ENCODE data around the gene ATL2. TPM values are rescaled to one million over a fixed set of nuclear protein-coding genes. Genes with fewer than 3 reads are reported as not detected.

The ATL2 gene
- total RNA-seq, 1 experiment from 2014 or later = 66.7 TPM

DNA sequence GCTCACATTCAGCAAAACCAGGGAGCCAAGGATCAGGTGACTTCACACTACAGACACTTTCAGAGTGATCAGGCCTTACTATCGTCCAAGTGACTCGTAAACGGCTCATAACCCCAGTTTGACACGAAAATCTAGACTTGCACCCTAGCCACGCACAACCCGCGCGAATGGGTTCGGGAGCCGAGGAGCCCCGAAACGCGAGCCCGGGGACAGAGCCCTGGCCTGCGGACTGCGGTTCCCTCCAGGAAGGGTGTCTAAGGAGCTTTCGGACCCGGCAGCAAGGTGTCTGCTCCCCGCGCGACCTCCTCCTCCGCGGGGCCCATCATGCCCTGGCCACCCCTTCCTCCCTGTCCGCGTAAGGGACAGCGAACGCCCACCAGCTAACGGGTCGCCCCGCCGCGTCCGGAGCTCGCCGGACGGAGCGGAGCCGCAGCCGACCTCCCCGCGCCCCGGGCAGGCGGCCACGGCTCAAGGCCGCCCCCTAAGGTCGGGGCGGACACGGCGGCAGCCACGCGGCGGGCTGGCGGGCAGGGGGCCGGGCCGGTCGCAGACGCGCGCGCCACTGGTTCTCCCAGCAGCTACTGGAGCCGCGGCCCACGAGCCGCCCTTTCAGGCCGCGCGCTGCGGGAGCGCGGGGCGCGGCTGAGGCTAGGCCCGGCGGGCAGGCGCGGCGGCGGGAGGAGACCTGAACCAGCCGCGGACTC is 575 bp downstream of the ATL2 start:
- H3K9me3 Mint-ChIP-seq = no peaks in the 10 kb centered on the region; a peak in 1 of 5 replicates
- peak overlapping the region; percentile 30 to 87 (median 55); a peak in 3 of 7 replicates for H3K27ac Mint-ChIP-seq
- no peaks in the 10 kb centered on the region for H3K27me3 Mint-ChIP-seq (ENCODE audit: low read depth)
- Histone ChIP-seq H3K27ac (ENCODE audit: insufficient read length, low read depth, low read length) (no peak overlapping the region), H4K5ac (ENCODE audit: insufficient read length, low read depth, low read length) (no peak overlapping the region), H3K9ac (ENCODE audit: extremely low read depth, insufficient read length, low read length) (peak overlapping the region; percentile 93), H2BK120ac (ENCODE audit: low read depth, low read length, poor library complexity, severe bottlenecking) (no peak overlapping the region), H2BK20ac (ENCODE audit: low read depth, low read length, poor library complexity, severe bottlenecking) (no peak overlapping the region), H3K18ac (ENCODE audit: insufficient read length, low read depth, low read length) (peak overlapping the region; percentile 87), H3K79me1 (ENCODE audit: insufficient read depth, low read depth, low read length, poor library complexity, severe bottlenecking) (peaks cover under 1% of the 10 kb centered on the region), H3T11ph (ENCODE audit: low read length) (no peak overlapping the region), H3K79me2 (ENCODE audit: insufficient read depth, low read length) (peaks cover 40% of the 10 kb centered on the region; the same call in 1 of the 2 replicates), H4K91ac (ENCODE audit: insufficient read length, low read depth, low read length) (no peak overlapping the region), H3K27me3 (ENCODE audit: insufficient read depth, low read length) (no peaks in the 10 kb centered on the region), H2AK5ac (ENCODE audit: insufficient read length, low read length) (no peak overlapping the region), H3K9me3 (ENCODE audit: control insufficient read depth, low read depth, low read length) (no peaks in the 10 kb centered on the region), H3K4ac (ENCODE audit: low read depth, low read length) (no peak overlapping the region), H3K23me2 (ENCODE audit: insufficient read length, low read depth, low read length, poor library complexity, severe bottlenecking) (peaks cover 11% of the 10 kb centered on the region), H3K14ac (ENCODE audit: insufficient read depth, low read length) (peak overlapping the region; percentile 100), H2BK12ac (ENCODE audit: insufficient read length, low read depth, low read length) (no peak overlapping the region), H4K20me1 (ENCODE audit: control insufficient read depth, insufficient read depth, insufficient read length) (no peaks in the 10 kb centered on the region), H4K8ac (replicated peaks; ENCODE audit: insufficient read length, low read depth, low read length) (no peak overlapping the region), H3K4me1 (ENCODE audit: insufficient read depth, low read length) (0 out of 2 replicates have a peak, but pooled peaks cover 2% of the 10 kb centered on the region), H2BK15ac (ENCODE audit: low read depth, low read length) (no peak overlapping the region), H2BK5ac (ENCODE audit: insufficient read length, low read length) (no peak overlapping the region), H3K23ac (ENCODE audit: insufficient read length, low read depth, low read length) (no peak overlapping the region), H2AFZ (ENCODE audit: low read length) (no peak overlapping the region), H3K4me2 (ENCODE audit: insufficient read depth, insufficient read length, low read length) (peak overlapping the region; percentile 92), H3K56ac (ENCODE audit: insufficient read length, low read depth, low read length) (no peak overlapping the region)
- H3K4me1 Mint-ChIP-seq = peaks cover 32 to 41% of the 10 kb centered on the region in 2 experiments
- peak; percentile 55 for DNase-seq
- WGBS (ENCODE audit: extremely low coverage, insufficient read length, low lambda C conversion rate) = no CpG with 5 or more reads among the region's 80 CpGs
- peaks cover 0 to 8% (median 0%) of the 10 kb centered on the region in 3 experiments; a peak in 2 of 7 replicates for H3K36me3 Mint-ChIP-seq (ENCODE audit: insufficient read depth in 1 of 3, low read depth in 3 of 3)
- TF ChIP-seq, protein P1, sequence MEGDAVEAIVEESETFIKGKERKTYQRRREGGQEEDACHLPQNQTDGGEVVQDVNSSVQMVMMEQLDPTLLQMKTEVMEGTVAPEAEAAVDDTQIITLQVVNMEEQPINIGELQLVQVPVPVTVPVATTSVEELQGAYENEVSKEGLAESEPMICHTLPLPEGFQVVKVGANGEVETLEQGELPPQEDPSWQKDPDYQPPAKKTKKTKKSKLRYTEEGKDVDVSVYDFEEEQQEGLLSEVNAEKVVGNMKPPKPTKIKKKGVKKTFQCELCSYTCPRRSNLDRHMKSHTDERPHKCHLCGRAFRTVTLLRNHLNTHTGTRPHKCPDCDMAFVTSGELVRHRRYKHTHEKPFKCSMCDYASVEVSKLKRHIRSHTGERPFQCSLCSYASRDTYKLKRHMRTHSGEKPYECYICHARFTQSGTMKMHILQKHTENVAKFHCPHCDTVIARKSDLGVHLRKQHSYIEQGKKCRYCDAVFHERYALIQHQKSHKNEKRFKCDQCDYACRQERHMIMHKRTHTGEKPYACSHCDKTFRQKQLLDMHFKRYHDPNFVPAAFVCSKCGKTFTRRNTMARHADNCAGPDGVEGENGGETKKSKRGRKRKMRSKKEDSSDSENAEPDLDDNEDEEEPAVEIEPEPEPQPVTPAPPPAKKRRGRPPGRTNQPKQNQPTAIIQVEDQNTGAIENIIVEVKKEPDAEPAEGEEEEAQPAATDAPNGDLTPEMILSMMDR (conservative IDR thresholded peaks at IDR 0.05) = peak; percentile 55; the same call in 2 of the 3 replicates
- H3K4me3 Mint-ChIP-seq = peak overlapping the region; percentile 91 to 98

Measured in H9 (cell line).